B cell (primary cell): ENCODE data around the gene LMO1.

Source experiments
- EZH2 ChIP-seq: IDR thresholded peaks from 2 replicates; pipeline ENCODE4 v1.6.1; 2012; ENCODE audit warnings: borderline replicate concordance, low read depth, mild to moderate bottlenecking, moderate library complexity, low read length; ENCODE audit not compliant: insufficient read depth, poor library complexity, severe bottlenecking
- TF ChIP-seq, protein P1 (sequence below): fragments of 200-600 bp; IDR thresholded peaks from one replicate; pipeline ENCODE4 v1.8.0; 2022; ENCODE audit warnings: antibody characterized with exemption, mild to moderate bottlenecking

DNA sequence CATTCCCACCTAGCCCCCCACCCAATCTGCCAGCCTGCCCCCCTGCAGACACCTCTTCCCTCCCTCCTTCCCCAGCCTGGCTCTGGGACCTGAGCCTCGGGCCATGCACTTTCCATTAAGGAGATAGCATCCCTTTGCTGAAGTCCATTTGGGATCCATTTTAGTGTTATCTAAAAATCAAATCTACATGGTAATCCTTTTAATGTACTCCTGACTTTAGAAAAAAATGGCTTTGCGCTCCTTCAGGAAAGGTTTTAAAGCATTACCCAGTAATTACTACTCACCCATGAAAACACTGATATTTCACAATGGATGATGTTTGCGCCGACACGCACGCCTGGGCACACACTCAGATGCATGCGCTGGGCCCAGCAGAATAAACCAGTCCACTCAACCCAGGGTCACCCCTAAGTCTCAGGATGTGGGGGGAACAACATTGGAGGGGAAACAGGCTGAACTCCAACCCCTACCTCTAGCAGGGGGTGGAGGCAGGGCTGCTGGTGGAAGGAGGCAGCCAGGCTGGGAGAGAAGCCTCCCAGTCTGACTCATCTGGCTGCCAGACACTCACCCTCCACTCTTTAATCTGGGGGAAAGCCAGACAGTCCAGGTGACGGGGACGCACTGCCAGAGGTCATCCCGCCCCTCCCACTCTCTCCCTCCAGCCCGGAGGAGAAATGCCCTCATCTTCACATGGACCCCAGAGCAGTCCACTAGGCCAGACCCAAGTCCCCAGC, 29.8 kb downstream of the LMO1 start:
- TF ChIP-seq, protein P1, sequence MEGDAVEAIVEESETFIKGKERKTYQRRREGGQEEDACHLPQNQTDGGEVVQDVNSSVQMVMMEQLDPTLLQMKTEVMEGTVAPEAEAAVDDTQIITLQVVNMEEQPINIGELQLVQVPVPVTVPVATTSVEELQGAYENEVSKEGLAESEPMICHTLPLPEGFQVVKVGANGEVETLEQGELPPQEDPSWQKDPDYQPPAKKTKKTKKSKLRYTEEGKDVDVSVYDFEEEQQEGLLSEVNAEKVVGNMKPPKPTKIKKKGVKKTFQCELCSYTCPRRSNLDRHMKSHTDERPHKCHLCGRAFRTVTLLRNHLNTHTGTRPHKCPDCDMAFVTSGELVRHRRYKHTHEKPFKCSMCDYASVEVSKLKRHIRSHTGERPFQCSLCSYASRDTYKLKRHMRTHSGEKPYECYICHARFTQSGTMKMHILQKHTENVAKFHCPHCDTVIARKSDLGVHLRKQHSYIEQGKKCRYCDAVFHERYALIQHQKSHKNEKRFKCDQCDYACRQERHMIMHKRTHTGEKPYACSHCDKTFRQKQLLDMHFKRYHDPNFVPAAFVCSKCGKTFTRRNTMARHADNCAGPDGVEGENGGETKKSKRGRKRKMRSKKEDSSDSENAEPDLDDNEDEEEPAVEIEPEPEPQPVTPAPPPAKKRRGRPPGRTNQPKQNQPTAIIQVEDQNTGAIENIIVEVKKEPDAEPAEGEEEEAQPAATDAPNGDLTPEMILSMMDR: no peak
- TF ChIP-seq EZH2: no peak
